Tibial nerve (tissue), 4 donors: ENCODE measurements around the gene CLIP3.

Experiments
- CTCF ChIP-seq, 5 experiments: fragments of 200-600 bp in 3 of 5; fragments of 450-650 bp in 2 of 5; sonication (generic) in 3 of 5; IDR thresholded peaks; one replicate each; pipeline ENCODE4 v1.5.1; 2016 to 2019; ENCODE audit warnings: antibody characterized with exemption in 5 of 5, mild to moderate bottlenecking in 3 of 5, moderate library complexity in 2 of 5
- EP300 ChIP-seq, 2 donors: sonication (generic); formaldehyde crosslinking; IDR thresholded peaks; one replicate each; pipeline ENCODE4 v1.6.1; 2017; ENCODE audit warnings: antibody characterized with exemption in 2 of 2, mild to moderate bottlenecking in 1 of 2
- POLR2A ChIP-seq, 2 donors: fragments of 450-650 bp; IDR thresholded peaks; one replicate each; pipeline ENCODE4 v1.6.1; 2017; ENCODE audit warnings: antibody characterized with exemption in 2 of 2, mild to moderate bottlenecking in 2 of 2, moderate library complexity in 2 of 2

GRCh38 chr19:36043952-36044351, 11.3 kb upstream of the CLIP3 start:
- no peak for TF ChIP-seq CTCF (IDR thresholded peaks at IDR 0.05)
- no peak for TF ChIP-seq EP300 (IDR thresholded peaks at IDR 0.05)
- no peak for TF ChIP-seq POLR2A (IDR thresholded peaks at IDR 0.05)
